SK-N-SH (cell line): ENCODE data around the gene CEP78. TPM values are rescaled to one million over a fixed set of nuclear protein-coding genes. Genes with fewer than 3 reads are reported as not detected.

Experiments used
- CTCF ChIA-PET: fragments of 300-600, 350-600 bp; formaldehyde crosslinking; extraction: SDS; loops from one replicate; lab custom pipeline; 2021; lab: Yijun Ruan, JAX
- POLR2A ChIA-PET: fragments of 350-600 bp; sonication (Branson Sonifier 250); formaldehyde crosslinking; extraction: SDS; loops from one replicate; lab custom pipeline; 2020; ENCODE audit warnings: antibody characterized with exemption, inconsistent platforms; lab: Yijun Ruan, JAX
- DNase-seq: peaks from one replicate; pipeline ENCODE4 v3.0.0; 2012
- H2AFZ ChIP-seq: fragments of 200-600 bp; sonication (generic); 2 replicates; pipeline ENCODE4 v1.8.1; 2016; ENCODE audit warnings: antibody characterized with exemption, mild to moderate bottlenecking, low read depth
- H3F3A ChIP-seq: fragments of 200-600 bp; sonication (generic); replicated peaks from 2 replicates; pipeline ENCODE3; 2016; ENCODE audit warnings: antibody characterized with exemption, mild to moderate bottlenecking; ENCODE audit not compliant: insufficient read depth
- H3K27ac ChIP-seq, 2 experiments: fragments of 200-500 bp in 1 of 2; fragments of 200-600 bp in 1 of 2; sonication (Bioruptor generic) in 1 of 2; sonication (generic), shearing (Covaris generic) in 1 of 2; 2 replicates each; pipeline versions ENCODE4 v1.5.1 to v1.6.1; 2014 to 2016; ENCODE audit warnings: low read depth in 2 of 2, inconsistent platforms in 1 of 2, low read length in 1 of 2, mild to moderate bottlenecking in 1 of 2, mixed read lengths in 1 of 2
- H3K27me3 ChIP-seq: fragments of 200-600 bp; sonication (generic), shearing (Covaris generic); 2 replicates; pipeline ENCODE4 v1.6.1; 2016; ENCODE audit warnings: mixed run types; ENCODE audit not compliant: insufficient read depth
- H3K36me3 ChIP-seq, 2 experiments: fragments of 200-500 bp in 1 of 2; fragments of 200-600 bp in 1 of 2; sonication (Bioruptor generic) in 1 of 2; sonication (generic) in 1 of 2; replicated peaks in 1 of 2; 2 replicates each; pipeline versions ENCODE3 to v1.5.1; 2014 to 2016; ENCODE audit warnings: low read length in 1 of 2, mild to moderate bottlenecking in 1 of 2; ENCODE audit not compliant: insufficient read depth in 2 of 2, control insufficient read depth in 1 of 2
- H3K4me1 ChIP-seq, 2 experiments: fragments of 200-500 bp in 1 of 2; fragments of 200-600 bp in 1 of 2; sonication (Bioruptor generic) in 1 of 2; sonication (generic), shearing (Covaris generic) in 1 of 2; 2 replicates each; pipeline versions ENCODE4 v1.5.1 to v1.6.1; 2014 to 2016; ENCODE audit warnings: low read depth in 1 of 2, low read length in 1 of 2, mixed run types in 1 of 2; ENCODE audit not compliant: insufficient read depth in 2 of 2, control insufficient read depth in 1 of 2
- H3K4me2 ChIP-seq: fragments of 200-600 bp; sonication (generic), shearing (Covaris generic); 2 replicates; pipeline ENCODE4 v1.6.1; 2017; ENCODE audit warnings: mixed run types
- H3K4me3 ChIP-seq, 2 experiments: fragments of 200-500 bp in 1 of 2; fragments of 200-600 bp in 1 of 2; sonication (Bioruptor generic) in 1 of 2; sonication (generic), shearing (Covaris generic) in 1 of 2; 2 replicates each; pipeline versions ENCODE4 v1.5.1 to v1.8.1; 2014 to 2016; ENCODE audit warnings: low read depth in 2 of 2, inconsistent platforms in 1 of 2, low read length in 1 of 2, mild to moderate bottlenecking in 1 of 2, mixed read lengths in 1 of 2, moderate library complexity in 1 of 2
- H3K79me2 ChIP-seq: fragments of 200-600 bp; sonication (generic); 2 replicates; pipeline ENCODE4 v1.8.1; 2017; ENCODE audit warnings: mild to moderate bottlenecking; ENCODE audit not compliant: insufficient read depth
- H3K9ac ChIP-seq: fragments of 200-600 bp; sonication (generic); 2 replicates; pipeline ENCODE4 v1.6.1; 2017; ENCODE audit warnings: mixed run types
- H3K9me2 ChIP-seq: fragments of 200-600 bp; sonication (generic); 2 replicates; pipeline ENCODE4 v1.6.1; 2017; ENCODE audit warnings: mixed run types
- H3K9me3 ChIP-seq: fragments of 200-600 bp; sonication (generic); 2 replicates; pipeline ENCODE4 v1.6.1; 2017; ENCODE audit warnings: mixed run types, mild to moderate bottlenecking, moderate library complexity
- H4K20me1 ChIP-seq: fragments of 200-600 bp; sonication (generic); 2 replicates; pipeline ENCODE4 v1.6.1; 2017; ENCODE audit warnings: mild to moderate bottlenecking, mixed run types; ENCODE audit not compliant: insufficient read depth
- CHD2 ChIP-seq: fragments of 150-350 bp; IDR thresholded peaks from 2 replicates; pipeline ENCODE4 v1.6.1; 2018; ENCODE audit warnings: low read length; ENCODE audit not compliant: partially characterized antibody
- GATA2 ChIP-seq: sonication (generic); formaldehyde crosslinking; IDR thresholded peaks from 2 replicates; pipeline ENCODE4 v1.5.0; 2020; ENCODE audit warnings: mild to moderate bottlenecking, missing genetic modification reagents
- MAX ChIP-seq: IDR thresholded peaks from 2 replicates; pipeline ENCODE4 v1.4.0; 2012; ENCODE audit warnings: low read depth
- MEF2A ChIP-seq: IDR thresholded peaks from 2 replicates; pipeline ENCODE4 v1.4.0; 2012; ENCODE audit warnings: low read depth, borderline replicate concordance
- MXI1 ChIP-seq: IDR thresholded peaks from 2 replicates; pipeline ENCODE4 v1.6.1; 2012; ENCODE audit warnings: mild to moderate bottlenecking, low read depth, low read length, improper control_type of control experiment
- POLR2AphosphoS5 ChIP-seq: IDR thresholded peaks from 2 replicates; pipeline ENCODE4 v1.6.1; 2012; ENCODE audit warnings: low read depth, low read length
- RAD21 ChIP-seq: IDR thresholded peaks from 2 replicates; pipeline ENCODE4 v1.6.1; 2012; ENCODE audit warnings: mild to moderate bottlenecking, low read length
- RCOR1 ChIP-seq: fragments of 150-350 bp; IDR thresholded peaks from 2 replicates; pipeline ENCODE4 v1.6.1; 2017; ENCODE audit warnings: antibody characterized with exemption, low read length
- RFX5 ChIP-seq: IDR thresholded peaks from 2 replicates; pipeline ENCODE4 v1.6.1; 2012; ENCODE audit warnings: mild to moderate bottlenecking, improper control_type of control experiment, low read length
- RXRA ChIP-seq: IDR thresholded peaks from 2 replicates; pipeline ENCODE4 v1.4.0; 2012; ENCODE audit warnings: low read depth, mild to moderate bottlenecking, borderline replicate concordance
- TAF1 ChIP-seq: IDR thresholded peaks from 2 replicates; pipeline ENCODE4 v1.6.1; 2012; ENCODE audit warnings: low read depth, mild to moderate bottlenecking, low read length, moderate library complexity, borderline replicate concordance
- TEAD4 ChIP-seq: IDR thresholded peaks from 2 replicates; pipeline ENCODE4 v1.4.0; 2012; ENCODE audit warnings: mild to moderate bottlenecking, borderline replicate concordance; ENCODE audit not compliant: insufficient read depth
- YY1 ChIP-seq: IDR thresholded peaks from 2 replicates; pipeline ENCODE4 v1.4.0; 2012; ENCODE audit warnings: low read depth, mild to moderate bottlenecking
- WGBS: methylation state at CpG from one replicate; pipeline ENCODE4 v1.1.6; 2017; ENCODE audit warnings: low lambda C conversion rate; 5-methylcytosine and 5-hydroxymethylcytosine counted together
- polyA plus RNA-seq, 3 experiments: library from polyadenylated mRNA; depleted of rRNA; stranded (reverse); fragments of >200 nt; gene quantifications; 2 replicates each; pipeline ENCODE4 v1.2.3, GENCODE V29; 2012
- TF ChIP-seq, protein P1 (sequence below): fragments of 200-600 bp; sonication (generic); IDR thresholded peaks from 2 replicates; pipeline ENCODE4 v1.6.1; 2017; ENCODE audit warnings: antibody characterized with exemption, mild to moderate bottlenecking, moderate library complexity
- TF ChIP-seq, protein P2 (sequence below): fragments of 150-350 bp; IDR thresholded peaks from 2 replicates; pipeline ENCODE4 v1.6.1; 2016; ENCODE audit warnings: mild to moderate bottlenecking, low read depth, low read length
- TF ChIP-seq, protein P3 (sequence below): IDR thresholded peaks from 2 replicates; pipeline ENCODE4; 2012

Gene CEP78
- polyA plus RNA-seq, 1 of the 3 experiments (the other 2 are of a cell fraction) = 6.2 TPM

DNA sequence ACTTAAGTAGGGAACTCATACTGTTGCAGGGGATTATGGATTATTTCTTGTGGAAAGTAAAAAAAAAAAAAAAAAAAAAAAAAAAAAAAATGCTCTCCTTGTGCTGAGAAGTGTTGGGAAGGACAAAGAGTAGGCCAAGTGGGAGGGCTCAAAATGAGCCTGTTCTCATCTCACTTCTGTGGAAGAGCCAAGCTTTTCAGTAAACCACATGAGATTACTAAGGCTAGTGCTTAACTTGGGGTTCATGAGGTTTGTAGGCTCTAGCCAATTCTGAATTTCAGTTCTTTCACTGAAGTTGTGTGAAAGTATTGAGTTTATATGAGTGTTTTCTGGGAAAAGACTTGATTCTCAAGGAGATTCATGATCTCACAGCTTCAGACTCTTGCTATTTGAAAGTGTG lies 23.0 kb upstream of the CEP78 start (continued):
- TF ChIP-seq TEAD4 (no peak), MAX (no peak), MXI1 (no peak), TAF1 (no peak), RCOR1 (no peak)

GRCh38 chr9:78213712-78214111 lies 22.2 kb upstream of the CEP78 start:
- CTCF ChIA-PET = interaction anchor here (2.3 kb wide), 1 partner anchor 10 kb away, joined by 12 read pairs; no protein-coding TSS in a partner anchor
- H3K27ac ChIP-seq = no peak overlapping the region
- H3F3A ChIP-seq = no peaks in the 10 kb centered on the region
- H3K9ac ChIP-seq = no peak overlapping the region
- no peaks in the 10 kb centered on the region for H3K9me3 ChIP-seq
- no peak overlapping the region for H3K4me3 ChIP-seq
- H3K36me3 ChIP-seq = no peaks in the 10 kb centered on the region
- POLR2A ChIA-PET = no interaction called here
- 44% methylated on average over 4 of the region's 4 CpGs for WGBS
- no peak overlapping the region for H3K4me2 ChIP-seq
- H2AFZ ChIP-seq = peak overlapping the region; percentile 33; the same call in 1 of the 2 replicates
- peak; percentile 48 for TF ChIP-seq RAD21
- TF ChIP-seq, protein P1, sequence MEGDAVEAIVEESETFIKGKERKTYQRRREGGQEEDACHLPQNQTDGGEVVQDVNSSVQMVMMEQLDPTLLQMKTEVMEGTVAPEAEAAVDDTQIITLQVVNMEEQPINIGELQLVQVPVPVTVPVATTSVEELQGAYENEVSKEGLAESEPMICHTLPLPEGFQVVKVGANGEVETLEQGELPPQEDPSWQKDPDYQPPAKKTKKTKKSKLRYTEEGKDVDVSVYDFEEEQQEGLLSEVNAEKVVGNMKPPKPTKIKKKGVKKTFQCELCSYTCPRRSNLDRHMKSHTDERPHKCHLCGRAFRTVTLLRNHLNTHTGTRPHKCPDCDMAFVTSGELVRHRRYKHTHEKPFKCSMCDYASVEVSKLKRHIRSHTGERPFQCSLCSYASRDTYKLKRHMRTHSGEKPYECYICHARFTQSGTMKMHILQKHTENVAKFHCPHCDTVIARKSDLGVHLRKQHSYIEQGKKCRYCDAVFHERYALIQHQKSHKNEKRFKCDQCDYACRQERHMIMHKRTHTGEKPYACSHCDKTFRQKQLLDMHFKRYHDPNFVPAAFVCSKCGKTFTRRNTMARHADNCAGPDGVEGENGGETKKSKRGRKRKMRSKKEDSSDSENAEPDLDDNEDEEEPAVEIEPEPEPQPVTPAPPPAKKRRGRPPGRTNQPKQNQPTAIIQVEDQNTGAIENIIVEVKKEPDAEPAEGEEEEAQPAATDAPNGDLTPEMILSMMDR = peak; percentile 24
- TF ChIP-seq CHD2 = no peak
- TF ChIP-seq, all 33 proteins: peak for 2
- Histone ChIP-seq H3K9me2 (no peaks in the 10 kb centered on the region), H3K79me2 (no peaks in the 10 kb centered on the region), H3K4me1 (no peaks in the 10 kb centered on the region), H3K27me3 (no peaks in the 10 kb centered on the region), H4K20me1 (no peaks in the 10 kb centered on the region)
- DNase-seq = peak; percentile 22

DNA sequence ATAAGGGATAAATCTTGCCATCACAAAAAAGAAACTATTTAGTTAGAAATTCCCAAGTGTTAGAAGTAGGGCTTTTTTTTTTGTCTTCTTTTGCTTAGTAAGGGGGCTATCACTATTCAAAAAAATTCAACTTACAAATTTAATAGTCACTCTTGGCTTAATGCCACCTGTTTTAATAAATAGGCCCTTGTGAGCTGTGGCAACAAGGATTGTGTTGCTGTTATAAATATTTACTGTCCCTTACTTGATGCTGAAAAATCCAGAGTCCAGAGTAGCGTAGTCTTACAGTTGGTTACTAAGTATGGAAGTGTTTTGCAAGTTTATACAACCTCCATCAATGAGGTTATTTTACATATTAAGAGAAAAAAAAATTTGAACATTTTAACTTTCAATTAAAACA lies 21.4 kb upstream of the CEP78 start:
- Histone ChIP-seq H3K9me2 (no peaks in the 10 kb centered on the region), H3K4me1 (no peaks in the 10 kb centered on the region)
- CTCF ChIA-PET = interaction anchor here (2.2 to 2.3 kb wide), 2 partner anchors 9 to 781 kb away, joined by 5 to 12 read pairs; no protein-coding TSS in a partner anchor

More for the DNA sequence above, 21.4 kb upstream of the CEP78 start:
- Histone ChIP-seq H3K9ac (no peak overlapping the region), H3K27me3 (no peaks in the 10 kb centered on the region), H3K4me2 (no peak overlapping the region), H4K20me1 (no peaks in the 10 kb centered on the region), H3K4me3 (no peak overlapping the region), H3F3A (no peaks in the 10 kb centered on the region), H3K27ac (no peak overlapping the region), H3K36me3 (no peaks in the 10 kb centered on the region), H3K79me2 (no peaks in the 10 kb centered on the region), H3K9me3 (no peaks in the 10 kb centered on the region), H2AFZ (no peak overlapping the region)
- TF ChIP-seq GATA2 (CRISPR knock-in tag) = no peak
- TF ChIP-seq, protein P2, sequence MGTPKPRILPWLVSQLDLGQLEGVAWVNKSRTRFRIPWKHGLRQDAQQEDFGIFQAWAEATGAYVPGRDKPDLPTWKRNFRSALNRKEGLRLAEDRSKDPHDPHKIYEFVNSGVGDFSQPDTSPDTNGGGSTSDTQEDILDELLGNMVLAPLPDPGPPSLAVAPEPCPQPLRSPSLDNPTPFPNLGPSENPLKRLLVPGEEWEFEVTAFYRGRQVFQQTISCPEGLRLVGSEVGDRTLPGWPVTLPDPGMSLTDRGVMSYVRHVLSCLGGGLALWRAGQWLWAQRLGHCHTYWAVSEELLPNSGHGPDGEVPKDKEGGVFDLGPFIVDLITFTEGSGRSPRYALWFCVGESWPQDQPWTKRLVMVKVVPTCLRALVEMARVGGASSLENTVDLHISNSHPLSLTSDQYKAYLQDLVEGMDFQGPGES = no peak
- no peak for TF ChIP-seq POLR2AphosphoS5
- no peak for TF ChIP-seq YY1
- no peak for TF ChIP-seq RFX5
- TF ChIP-seq RXRA = no peak
- TF ChIP-seq, protein P3, sequence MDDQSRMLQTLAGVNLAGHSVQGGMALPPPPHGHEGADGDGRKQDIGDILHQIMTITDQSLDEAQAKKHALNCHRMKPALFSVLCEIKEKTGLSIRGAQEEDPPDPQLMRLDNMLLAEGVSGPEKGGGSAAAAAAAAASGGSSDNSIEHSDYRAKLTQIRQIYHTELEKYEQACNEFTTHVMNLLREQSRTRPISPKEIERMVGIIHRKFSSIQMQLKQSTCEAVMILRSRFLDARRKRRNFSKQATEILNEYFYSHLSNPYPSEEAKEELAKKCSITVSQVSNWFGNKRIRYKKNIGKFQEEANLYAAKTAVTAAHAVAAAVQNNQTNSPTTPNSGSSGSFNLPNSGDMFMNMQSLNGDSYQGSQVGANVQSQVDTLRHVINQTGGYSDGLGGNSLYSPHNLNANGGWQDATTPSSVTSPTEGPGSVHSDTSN = no peak
- no peak for TF ChIP-seq MEF2A
- no peak for TF ChIP-seq RAD21
- DNase-seq = no peak
- POLR2A ChIA-PET = no interaction called here
- 76% methylated on average over 1 of the region's 1 CpG for WGBS
